ENCODE results near the gene SOD1. TPM values are rescaled to one million over a fixed set of nuclear protein-coding genes. Genes with fewer than 3 reads are reported as not detected.

SOD1 gene
- total RNA-seq, 1 experiment from 2014 or later, result 380 TPM

DNA sequence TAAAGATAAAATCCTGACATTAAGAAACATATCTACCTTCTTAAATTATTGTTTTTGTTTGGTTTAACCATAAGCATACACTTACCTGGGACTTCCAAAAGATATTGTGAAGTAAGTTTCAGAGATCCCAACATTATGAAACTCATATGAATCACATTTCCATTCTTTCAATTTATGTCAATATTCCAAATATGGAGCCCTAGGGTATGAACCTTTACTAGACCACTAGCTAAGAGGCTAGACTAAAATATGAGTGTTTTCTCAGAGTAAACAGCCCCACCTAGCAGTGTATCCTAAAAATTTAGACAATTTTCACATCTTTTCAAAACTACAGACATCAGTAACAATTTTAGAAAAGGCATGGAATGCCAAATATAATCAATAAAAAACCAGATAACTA lies 48.0 kb downstream of the SOD1 start:
- Histone ChIP-seq H3K4me1 (ENCODE audit: insufficient read depth, low read length, poor library complexity, severe bottlenecking) (peaks cover 9% of the 10 kb centered on the region), H3K27me3 (replicated peaks; ENCODE audit: insufficient read depth, low read depth, low read length, poor library complexity) (no peaks in the 10 kb centered on the region), H3K27ac (ENCODE audit: low read depth, low read length, poor library complexity, severe bottlenecking) (no peak overlapping the region), H3K36me3 (ENCODE audit: insufficient read depth, low read length, poor library complexity, severe bottlenecking) (peaks cover 7% of the 10 kb centered on the region), H3K9me3 (ENCODE audit: low read depth, low read length, poor library complexity, severe bottlenecking) (no peaks in the 10 kb centered on the region), H3K4me3 (ENCODE audit: low read depth, low read length, poor library complexity, severe bottlenecking) (no peak overlapping the region)
- POLR2A ChIA-PET (ENCODE audit: low non-redundant PET), result no interaction called here
- intact Hi-C loops (cut with micrococcal nuclease; ENCODE audit: unreplicated experiment), result no loop called here
- no peak for TF ChIP-seq EZH2 (IDR thresholded peaks at IDR 0.05; ENCODE audit: borderline replicate concordance, low read depth, low read length, poor library complexity, severe bottlenecking)
- TF ChIP-seq, protein P1, sequence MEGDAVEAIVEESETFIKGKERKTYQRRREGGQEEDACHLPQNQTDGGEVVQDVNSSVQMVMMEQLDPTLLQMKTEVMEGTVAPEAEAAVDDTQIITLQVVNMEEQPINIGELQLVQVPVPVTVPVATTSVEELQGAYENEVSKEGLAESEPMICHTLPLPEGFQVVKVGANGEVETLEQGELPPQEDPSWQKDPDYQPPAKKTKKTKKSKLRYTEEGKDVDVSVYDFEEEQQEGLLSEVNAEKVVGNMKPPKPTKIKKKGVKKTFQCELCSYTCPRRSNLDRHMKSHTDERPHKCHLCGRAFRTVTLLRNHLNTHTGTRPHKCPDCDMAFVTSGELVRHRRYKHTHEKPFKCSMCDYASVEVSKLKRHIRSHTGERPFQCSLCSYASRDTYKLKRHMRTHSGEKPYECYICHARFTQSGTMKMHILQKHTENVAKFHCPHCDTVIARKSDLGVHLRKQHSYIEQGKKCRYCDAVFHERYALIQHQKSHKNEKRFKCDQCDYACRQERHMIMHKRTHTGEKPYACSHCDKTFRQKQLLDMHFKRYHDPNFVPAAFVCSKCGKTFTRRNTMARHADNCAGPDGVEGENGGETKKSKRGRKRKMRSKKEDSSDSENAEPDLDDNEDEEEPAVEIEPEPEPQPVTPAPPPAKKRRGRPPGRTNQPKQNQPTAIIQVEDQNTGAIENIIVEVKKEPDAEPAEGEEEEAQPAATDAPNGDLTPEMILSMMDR (conservative IDR thresholded peaks at IDR 0.05; ENCODE audit: low read depth, low read length), result no peak
- no TSS peak for BruUV-seq (replicated peaks)
- DNase-seq (ENCODE audit: low spot score), result no peak
- CTCF ChIA-PET, result no interaction called here

DNA sequence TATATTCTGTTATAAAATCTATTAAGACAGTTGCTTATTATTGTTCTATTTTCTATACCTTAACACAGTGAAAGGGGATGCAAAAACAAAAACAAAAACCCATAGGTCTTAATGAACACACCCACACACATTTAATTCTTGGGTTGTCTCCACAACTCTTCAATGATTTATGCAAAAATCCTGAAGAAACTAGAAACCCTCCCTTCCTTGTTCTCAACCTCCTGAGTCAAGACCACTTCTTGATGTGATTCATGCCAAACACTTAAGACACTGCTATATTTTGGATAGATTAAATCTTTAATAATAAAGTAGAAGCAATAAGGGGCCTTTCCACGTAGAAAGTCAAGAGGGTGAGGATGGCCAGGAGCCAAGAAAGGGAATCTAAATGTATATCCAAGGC lies 49.0 kb downstream of the SOD1 start:
- Histone ChIP-seq H3K4me3 (ENCODE audit: low read depth, low read length, poor library complexity, severe bottlenecking) (no peak overlapping the region), H3K4me1 (ENCODE audit: insufficient read depth, low read length, poor library complexity, severe bottlenecking) (peaks cover 9% of the 10 kb centered on the region), H3K27ac (ENCODE audit: low read depth, low read length, poor library complexity, severe bottlenecking) (no peak overlapping the region), H3K27me3 (replicated peaks; ENCODE audit: insufficient read depth, low read depth, low read length, poor library complexity) (no peaks in the 10 kb centered on the region), H3K36me3 (ENCODE audit: insufficient read depth, low read length, poor library complexity, severe bottlenecking) (peaks cover 3% of the 10 kb centered on the region), H3K9me3 (ENCODE audit: low read depth, low read length, poor library complexity, severe bottlenecking) (no peaks in the 10 kb centered on the region)
- CTCF ChIA-PET, result no interaction called here
- BruUV-seq (replicated peaks), result no TSS peak
- POLR2A ChIA-PET (ENCODE audit: low non-redundant PET), result no interaction called here
- no peak for DNase-seq (ENCODE audit: low spot score)
- TF ChIP-seq EZH2 (IDR thresholded peaks at IDR 0.05; ENCODE audit: borderline replicate concordance, low read depth, low read length, poor library complexity, severe bottlenecking), result no peak
- TF ChIP-seq, protein P1 (conservative IDR thresholded peaks at IDR 0.05; ENCODE audit: low read depth, low read length), result no peak
- intact Hi-C loops (cut with micrococcal nuclease; ENCODE audit: unreplicated experiment), result no loop called here

DNA sequence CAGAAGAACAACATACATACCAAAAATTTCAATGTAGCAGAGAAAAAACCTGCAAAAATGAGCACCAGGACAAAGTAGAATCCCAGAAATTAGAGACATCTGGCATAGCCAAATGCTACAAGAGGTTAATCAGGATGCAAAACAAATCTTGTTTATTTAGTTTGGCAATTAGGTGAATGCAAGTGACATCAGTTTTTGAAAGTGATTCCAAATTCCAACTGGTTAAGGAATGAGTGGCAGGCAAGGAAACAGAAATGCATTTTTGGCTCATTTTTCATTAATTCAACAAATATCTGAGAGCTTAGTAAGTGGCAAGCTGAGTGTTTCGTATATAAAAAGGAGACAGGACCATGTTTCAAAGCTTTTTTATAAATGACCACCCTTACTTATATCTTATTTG lies 51.1 kb downstream of the SOD1 start:
- H3K4me1 ChIP-seq (ENCODE audit: insufficient read depth, low read length, poor library complexity, severe bottlenecking), result peaks cover 28% of the 10 kb centered on the region
- no peak overlapping the region for H3K4me3 ChIP-seq (ENCODE audit: low read depth, low read length, poor library complexity, severe bottlenecking)
- no TSS peak for BruUV-seq (replicated peaks)
- no peak overlapping the region for H3K27ac ChIP-seq (ENCODE audit: low read depth, low read length, poor library complexity, severe bottlenecking)
- no peak for TF ChIP-seq EZH2 (IDR thresholded peaks at IDR 0.05; ENCODE audit: borderline replicate concordance, low read depth, low read length, poor library complexity, severe bottlenecking)
- TF ChIP-seq, protein P1 (conservative IDR thresholded peaks at IDR 0.05; ENCODE audit: low read depth, low read length), result no peak
- ChIA-PET POLR2A (ENCODE audit: low non-redundant PET) (no interaction called here), CTCF (no interaction called here)
- no peaks in the 10 kb centered on the region for H3K36me3 ChIP-seq (ENCODE audit: insufficient read depth, low read length, poor library complexity, severe bottlenecking)
- no peaks in the 10 kb centered on the region for H3K9me3 ChIP-seq (ENCODE audit: low read depth, low read length, poor library complexity, severe bottlenecking)
- no peak for DNase-seq (ENCODE audit: low spot score)
- intact Hi-C loops (cut with micrococcal nuclease; ENCODE audit: unreplicated experiment), result no loop called here
- no peaks in the 10 kb centered on the region for H3K27me3 ChIP-seq (replicated peaks; ENCODE audit: insufficient read depth, low read depth, low read length, poor library complexity)

Measured in A673 (cell line).